ENCODE data around the gene ZC2HC1C.
"Not testable (repeated sequence)": the region's sequence is repeated elsewhere in the genome, so short reads cannot be mapped to it uniquely, and the experiment has no call there.

Gene ZC2HC1C

GRCh38 chr14:75120541-75121291 lies 51.3 kb downstream of the ZC2HC1C start:
- no peak for DNase-seq (ENCODE audit: low read depth)
- H3K4me3 ChIP-seq (ENCODE audit: low read length) = no peak overlapping the region
- no peak for TF ChIP-seq CTCF (conservative IDR thresholded peaks at IDR 0.05; ENCODE audit: low read depth, low read length)

GRCh38 chr14:75121552-75121951 lies 52.1 kb downstream of the ZC2HC1C start:
- DNase-seq (ENCODE audit: low read depth) = no peak
- no peak overlapping the region for H3K4me3 ChIP-seq (ENCODE audit: low read length)
- no peak for TF ChIP-seq CTCF (conservative IDR thresholded peaks at IDR 0.05; ENCODE audit: low read depth, low read length)

GRCh38 chr14:75123991-75124390 lies 54.5 kb downstream of the ZC2HC1C start:
- no peak for TF ChIP-seq CTCF (conservative IDR thresholded peaks at IDR 0.05; ENCODE audit: low read depth, low read length)
- no peak overlapping the region for H3K4me3 ChIP-seq (ENCODE audit: low read length)
- peak; percentile 25 for DNase-seq (ENCODE audit: low read depth)

- DNase-seq (ENCODE audit: low read depth) = peak; percentile 26
- no peak for TF ChIP-seq CTCF (conservative IDR thresholded peaks at IDR 0.05; ENCODE audit: low read depth, low read length)
- peak overlapping the region; percentile 64 for H3K4me3 ChIP-seq (ENCODE audit: low read length)
Measured at GRCh38 chr14:75125617-75126016, 56.2 kb downstream of the ZC2HC1C start.

GRCh38 chr14:75126121-75126544 lies 56.7 kb downstream of the ZC2HC1C start:
- peak overlapping the region; percentile 64 for H3K4me3 ChIP-seq (ENCODE audit: low read length)
- no peak for TF ChIP-seq CTCF (conservative IDR thresholded peaks at IDR 0.05; ENCODE audit: low read depth, low read length)
- DNase-seq (ENCODE audit: low read depth) = no peak

- peak; percentile 53 for DNase-seq (ENCODE audit: low read depth)
- no peak for TF ChIP-seq CTCF (conservative IDR thresholded peaks at IDR 0.05; ENCODE audit: low read depth, low read length)
- H3K4me3 ChIP-seq (ENCODE audit: low read length) = peak within 1 kb of the TSS; percentile 64
Measured at GRCh38 chr14:75126679-75127473, 57.4 kb downstream of the ZC2HC1C start, which contains the start of gene NEK9. Gene NEK9, minus strand, starts transcription at chr14:75127048. Its CDS starts 127 bp downstream, at chr14:75126921.

GRCh38 chr14:75127474-75127820 lies 58.0 kb downstream of the ZC2HC1C start:
- DNase-seq (ENCODE audit: low read depth) = not testable (repeated sequence)

More at GRCh38 chr14:75127474-75127820, 58.0 kb downstream of the ZC2HC1C start:
- peak overlapping the region; percentile 64 for H3K4me3 ChIP-seq (ENCODE audit: low read length)
